ENCODE measurements around the gene ATP13A2.

The ATP13A2 gene

DNA sequence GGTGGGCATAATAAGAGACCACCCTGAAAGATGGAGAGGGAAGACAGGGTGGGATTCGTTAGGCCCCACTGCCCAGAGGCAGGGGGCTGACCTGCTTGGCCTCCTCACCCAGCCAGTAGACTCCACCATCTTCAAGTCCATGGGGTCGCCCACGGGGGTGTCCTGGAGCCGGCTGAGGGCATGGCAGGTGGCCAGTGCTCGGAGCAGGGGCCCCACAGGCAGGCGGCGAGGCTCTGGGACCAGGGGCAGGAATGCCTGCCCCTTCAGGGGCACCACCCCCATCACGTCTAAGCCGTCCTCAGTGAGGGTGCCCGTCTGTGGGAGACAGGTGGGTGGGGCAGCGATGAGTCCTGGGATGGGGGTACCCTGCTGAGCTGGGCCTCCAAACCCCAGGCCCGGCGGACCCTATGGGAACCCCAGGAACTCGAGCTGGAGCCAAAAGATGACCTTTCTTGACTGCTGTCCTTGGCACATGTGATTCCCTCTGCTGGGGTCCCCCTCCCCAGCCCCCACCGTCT, 18.1 kb downstream of the ATP13A2 start:
- TF ChIP-seq, protein P1, sequence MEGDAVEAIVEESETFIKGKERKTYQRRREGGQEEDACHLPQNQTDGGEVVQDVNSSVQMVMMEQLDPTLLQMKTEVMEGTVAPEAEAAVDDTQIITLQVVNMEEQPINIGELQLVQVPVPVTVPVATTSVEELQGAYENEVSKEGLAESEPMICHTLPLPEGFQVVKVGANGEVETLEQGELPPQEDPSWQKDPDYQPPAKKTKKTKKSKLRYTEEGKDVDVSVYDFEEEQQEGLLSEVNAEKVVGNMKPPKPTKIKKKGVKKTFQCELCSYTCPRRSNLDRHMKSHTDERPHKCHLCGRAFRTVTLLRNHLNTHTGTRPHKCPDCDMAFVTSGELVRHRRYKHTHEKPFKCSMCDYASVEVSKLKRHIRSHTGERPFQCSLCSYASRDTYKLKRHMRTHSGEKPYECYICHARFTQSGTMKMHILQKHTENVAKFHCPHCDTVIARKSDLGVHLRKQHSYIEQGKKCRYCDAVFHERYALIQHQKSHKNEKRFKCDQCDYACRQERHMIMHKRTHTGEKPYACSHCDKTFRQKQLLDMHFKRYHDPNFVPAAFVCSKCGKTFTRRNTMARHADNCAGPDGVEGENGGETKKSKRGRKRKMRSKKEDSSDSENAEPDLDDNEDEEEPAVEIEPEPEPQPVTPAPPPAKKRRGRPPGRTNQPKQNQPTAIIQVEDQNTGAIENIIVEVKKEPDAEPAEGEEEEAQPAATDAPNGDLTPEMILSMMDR (IDR thresholded peaks at IDR 0.05): no peak
- H3K4me1 ChIP-seq: no peaks in the 10 kb centered on the region
- no peak overlapping the region for H3K27ac ChIP-seq
- peaks cover 43 to 91% (median 69%) of the 10 kb centered on the region in 3 donors for H3K36me3 ChIP-seq
- H3K4me3 ChIP-seq: no peak overlapping the region
- H3K9me3 ChIP-seq: no peaks in the 10 kb centered on the region
- intact Hi-C loops (cut with DNase I; ENCODE audit: low total_unique reads): no loop called here
- H3K27me3 ChIP-seq: no peaks in the 10 kb centered on the region
- DNase-seq: no peak

- Histone ChIP-seq H3K27ac (no peak overlapping the region), H3K4me1 (no peaks in the 10 kb centered on the region), H3K27me3 (no peaks in the 10 kb centered on the region), H3K36me3 (peaks cover 43 to 91% (median 66%) of the 10 kb centered on the region in 3 donors), H3K4me3 (no peak overlapping the region), H3K9me3 (no peaks in the 10 kb centered on the region)
- no peak for DNase-seq
- intact Hi-C loops (cut with DNase I; ENCODE audit: low total_unique reads): no loop called here
- TF ChIP-seq, protein P1 (IDR thresholded peaks at IDR 0.05): no peak
Measured at GRCh38 chr1:16992675-16993074, 19.1 kb downstream of the ATP13A2 start.

DNA sequence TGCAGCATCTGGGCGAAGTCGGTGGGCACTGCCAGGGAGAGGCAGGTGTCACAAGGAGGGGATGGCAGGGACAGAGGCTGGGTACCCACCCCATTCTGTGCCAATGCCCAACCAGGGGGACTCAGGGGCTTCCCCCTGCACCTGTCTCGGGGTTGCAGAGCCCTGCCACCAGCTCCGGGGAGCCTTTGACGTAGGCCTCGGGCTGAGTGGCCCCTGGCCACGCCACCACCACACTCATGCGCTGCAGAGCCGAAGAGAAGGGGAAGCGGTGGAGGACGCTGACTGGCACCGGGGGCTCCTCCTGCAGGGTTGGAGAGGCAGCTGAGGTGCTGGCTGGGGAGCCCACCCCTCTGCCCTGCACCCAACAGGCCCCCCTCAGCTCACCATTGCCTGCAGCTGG, 19.6 kb downstream of the ATP13A2 start:
- no peak overlapping the region for H3K27ac ChIP-seq
- no peak overlapping the region for H3K4me3 ChIP-seq
- H3K9me3 ChIP-seq: no peaks in the 10 kb centered on the region
- H3K27me3 ChIP-seq: no peaks in the 10 kb centered on the region
- peaks cover 42 to 91% (median 66%) of the 10 kb centered on the region in 3 donors for H3K36me3 ChIP-seq
- no peak for DNase-seq
- intact Hi-C loops (cut with DNase I; ENCODE audit: low total_unique reads): no loop called here
- TF ChIP-seq, protein P1 (IDR thresholded peaks at IDR 0.05): no peak
- H3K4me1 ChIP-seq: no peaks in the 10 kb centered on the region

GRCh38 chr1:16991571-16991970, 20.2 kb downstream of the ATP13A2 start:
- no peak overlapping the region for H3K4me3 ChIP-seq
- H3K4me1 ChIP-seq: no peaks in the 10 kb centered on the region
- peaks cover 38 to 91% (median 66%) of the 10 kb centered on the region in 3 donors for H3K36me3 ChIP-seq
- no peaks in the 10 kb centered on the region for H3K27me3 ChIP-seq
- intact Hi-C loops (cut with DNase I; ENCODE audit: low total_unique reads): no loop called here
- TF ChIP-seq, protein P1 (IDR thresholded peaks at IDR 0.05): no peak
- no peak for DNase-seq
- H3K27ac ChIP-seq: no peak overlapping the region
- no peaks in the 10 kb centered on the region for H3K9me3 ChIP-seq

DNA sequence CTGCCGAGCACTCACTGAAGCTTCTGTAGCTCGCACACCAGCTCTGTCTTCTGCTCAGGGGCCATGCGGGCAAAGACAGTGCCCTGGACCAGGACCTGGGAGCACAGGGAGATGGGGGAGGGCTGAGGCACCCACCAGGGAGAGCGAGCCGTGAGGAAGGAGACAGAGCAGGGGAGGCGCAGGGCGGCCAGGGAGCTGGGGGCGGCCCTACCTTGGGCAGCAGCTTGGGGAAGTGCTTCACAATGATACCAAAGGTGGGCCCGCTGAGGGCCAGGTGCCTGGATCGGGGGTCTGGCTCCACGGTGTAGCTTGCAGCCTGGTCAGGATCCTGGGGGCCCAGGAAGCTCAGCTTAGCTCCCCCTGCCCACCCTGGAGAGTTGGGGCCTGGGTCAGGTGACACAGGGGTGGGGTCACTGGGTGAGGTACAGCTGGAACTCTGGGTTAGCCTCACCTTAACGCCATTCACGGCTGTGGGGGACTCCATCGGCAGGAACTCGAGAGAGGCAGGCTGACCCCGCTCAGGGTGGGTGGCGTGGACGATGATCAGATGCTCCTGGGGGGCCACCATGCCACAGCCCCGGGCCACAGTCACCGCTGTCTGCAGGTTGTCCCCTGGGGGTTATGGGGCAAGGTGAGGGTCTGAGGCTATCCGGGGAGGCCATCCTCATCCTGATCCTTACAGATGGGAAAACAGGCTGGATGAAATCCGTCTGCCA, 21.9 kb downstream of the ATP13A2 start:
- Histone ChIP-seq H3K4me3 (no peak overlapping the region), H3K36me3 (peaks cover 31 to 84% (median 64%) of the 10 kb centered on the region in 3 donors), H3K27ac (no peak overlapping the region), H3K9me3 (no peaks in the 10 kb centered on the region), H3K27me3 (no peaks in the 10 kb centered on the region), H3K4me1 (peaks cover 0 to 2% (median under 1%) of the 10 kb centered on the region in 4 donors)
- TF ChIP-seq, protein P1 (IDR thresholded peaks at IDR 0.05): no peak
- DNase-seq: no peak
- intact Hi-C loops (cut with DNase I; ENCODE audit: low total_unique reads): loop anchor here (5.0 kb wide), 1 partner anchor 1617 kb away; no protein-coding TSS in a partner anchor

All from tibial artery (tissue), 4 donors.